PFSK-1 (cell line): ENCODE data around the gene MAML2.

Experiments
- FOXP2 ChIP-seq: optimal IDR thresholded peaks from 2 replicates; pipeline ENCODE3; 2011; ENCODE audit warnings: borderline replicate concordance, control low read depth, inconsistent platforms; ENCODE audit not compliant: insufficient read depth; ENCODE audit errors: extremely low read length, extremely low read depth
- POLR2AphosphoS5 ChIP-seq: IDR thresholded peaks from 2 replicates; pipeline ENCODE4 v1.6.1; 2012; ENCODE audit warnings: low read depth, mild to moderate bottlenecking, control low read depth, low read length, moderate library complexity
- REST ChIP-seq, 2 experiments: IDR thresholded peaks; 2 replicates each; pipeline versions ENCODE4 v1.6.1 to v1.8.0; 2011 to 2012; ENCODE audit warnings: low read depth in 2 of 2, low read length in 2 of 2, control low read depth in 1 of 2, inconsistent platforms in 1 of 2, mild to moderate bottlenecking in 1 of 2, moderate library complexity in 1 of 2; ENCODE audit not compliant: insufficient read depth in 1 of 2
- SIN3A ChIP-seq: IDR thresholded peaks from 2 replicates; pipeline ENCODE4 v1.6.1; 2012; ENCODE audit warnings: mild to moderate bottlenecking, low read length, moderate library complexity, borderline replicate concordance; ENCODE audit not compliant: insufficient read depth
- TAF1 ChIP-seq: IDR thresholded peaks from 2 replicates; pipeline ENCODE4 v1.6.1; 2012; ENCODE audit warnings: low read length, control low read depth, borderline replicate concordance; ENCODE audit not compliant: insufficient read depth

The MAML2 gene

GRCh38 chr11:96027021-96027420, 316.0 kb downstream of the MAML2 start:
- TF ChIP-seq POLR2AphosphoS5 (no peak), FOXP2 (no peak), TAF1 (no peak), SIN3A (no peak), REST (IDR thresholded peaks at IDR 0.05; ENCODE audit: insufficient read depth in 1 of 2, low read depth in 2 of 2, low read length in 2 of 2) (no peak)

GRCh38 chr11:96026310-96026709, 316.7 kb downstream of the MAML2 start:
- TF ChIP-seq REST (IDR thresholded peaks at IDR 0.05; ENCODE audit: insufficient read depth in 1 of 2, low read depth in 2 of 2, low read length in 2 of 2) (no peak), FOXP2 (no peak), SIN3A (no peak), TAF1 (no peak), POLR2AphosphoS5 (no peak)

- no peak for TF ChIP-seq REST (IDR thresholded peaks at IDR 0.05; ENCODE audit: insufficient read depth in 1 of 2, low read depth in 2 of 2, low read length in 2 of 2)
- no peak for TF ChIP-seq POLR2AphosphoS5
- no peak for TF ChIP-seq TAF1
- TF ChIP-seq SIN3A, result no peak
- TF ChIP-seq FOXP2, result no peak
Observed at GRCh38 chr11:96024666-96025065, 318.3 kb downstream of the MAML2 start.

- TF ChIP-seq TAF1, result no peak
- TF ChIP-seq REST (IDR thresholded peaks at IDR 0.05; ENCODE audit: insufficient read depth in 1 of 2, low read depth in 2 of 2, low read length in 2 of 2), result no peak
- TF ChIP-seq FOXP2, result no peak
- TF ChIP-seq SIN3A, result no peak
- no peak for TF ChIP-seq POLR2AphosphoS5
Observed at GRCh38 chr11:96023275-96023674, 319.7 kb downstream of the MAML2 start.

GRCh38 chr11:96021901-96022650, 320.9 kb downstream of the MAML2 start:
- TF ChIP-seq SIN3A, result no peak
- no peak for TF ChIP-seq POLR2AphosphoS5
- no peak for TF ChIP-seq REST (IDR thresholded peaks at IDR 0.05; ENCODE audit: insufficient read depth in 1 of 2, low read depth in 2 of 2, low read length in 2 of 2)
- TF ChIP-seq FOXP2, result no peak
- no peak for TF ChIP-seq TAF1
